HepG2 (cell line): Measurements from ENCODE around the gene SLC1A3.

Source experiments
- CTCF ChIP-seq: sonication (generic); formaldehyde crosslinking; IDR thresholded peaks from 2 replicates; pipeline ENCODE4 v1.5.0; 2020; ENCODE audit warnings: mild to moderate bottlenecking, missing genetic modification reagents, moderate library complexity
- ELF1 ChIP-seq: sonication (generic); formaldehyde crosslinking; IDR thresholded peaks from 2 replicates; pipeline ENCODE4 v1.4.0; 2020; ENCODE audit warnings: missing genetic modification reagents
- EZH2 ChIP-seq: conservative IDR thresholded peaks from 2 replicates; pipeline ENCODE4 v1.6.1; 2012; ENCODE audit warnings: mild to moderate bottlenecking, low read depth, low read length, moderate library complexity
- HMGXB4 ChIP-seq, 2 experiments: sonication (generic) in 1 of 2; formaldehyde crosslinking in 1 of 2; IDR thresholded peaks; 2 replicates each; pipeline versions ENCODE4 v1.4.0 to v1.6.1; 2018 to 2020; ENCODE audit warnings: missing genetic modification reagents in 2 of 2, borderline replicate concordance in 1 of 2, low read depth in 1 of 2, mild to moderate bottlenecking in 1 of 2, missing biosample characterization in 1 of 2
- NFIC ChIP-seq: IDR thresholded peaks from 2 replicates; pipeline ENCODE4 v1.6.1; 2012; ENCODE audit warnings: mild to moderate bottlenecking, low read length, inconsistent platforms
- NR2F1 ChIP-seq, 2 experiments: fragments of 450-650 bp in 1 of 2; formaldehyde crosslinking in 1 of 2; IDR thresholded peaks; 2 replicates each; pipeline versions ENCODE4 v1.5.0 to v1.6.1; 2016 to 2020; ENCODE audit warnings: mild to moderate bottlenecking in 1 of 2, missing compliant biosample characterization in 1 of 2, missing genetic modification reagents in 1 of 2, moderate library complexity in 1 of 2
- SP2 ChIP-seq: sonication (generic); formaldehyde crosslinking; IDR thresholded peaks from 2 replicates; pipeline ENCODE4 v1.5.1; 2020; ENCODE audit warnings: mild to moderate bottlenecking, missing genetic modification reagents

GRCh38 chr5:36713541-36713940 is 107.1 kb downstream of the SLC1A3 start:
- no peak for TF ChIP-seq ELF1 (CRISPR knock-in tag)
- TF ChIP-seq NR2F1 (CRISPR knock-in tag; IDR thresholded peaks at IDR 0.05) = no peak
- no peak for TF ChIP-seq EZH2
- no peak for TF ChIP-seq SP2 (CRISPR knock-in tag)
- no peak for TF ChIP-seq CTCF (CRISPR knock-in tag)
- TF ChIP-seq HMGXB4 (CRISPR knock-in tag; IDR thresholded peaks at IDR 0.05; ENCODE audit: borderline replicate concordance in 1 of 2, low read depth in 1 of 2) = no peak
- no peak for TF ChIP-seq NFIC
